Neural progenitor cell (in vitro differentiated cells): ENCODE measurements around the gene EFNA5.

Experiments used
- EZH2 ChIP-seq: fragments of 200-600 bp; sonication (generic); IDR thresholded peaks from 2 replicates; pipeline ENCODE4 v1.6.1; 2017; ENCODE audit warnings: antibody characterized with exemption, mild to moderate bottlenecking, moderate library complexity
- TF ChIP-seq, protein P1 (sequence below): fragments of 200-600 bp; sonication (generic); IDR thresholded peaks from 2 replicates; pipeline ENCODE4 v1.5.1; 2017; ENCODE audit warnings: antibody characterized with exemption, mild to moderate bottlenecking

DNA sequence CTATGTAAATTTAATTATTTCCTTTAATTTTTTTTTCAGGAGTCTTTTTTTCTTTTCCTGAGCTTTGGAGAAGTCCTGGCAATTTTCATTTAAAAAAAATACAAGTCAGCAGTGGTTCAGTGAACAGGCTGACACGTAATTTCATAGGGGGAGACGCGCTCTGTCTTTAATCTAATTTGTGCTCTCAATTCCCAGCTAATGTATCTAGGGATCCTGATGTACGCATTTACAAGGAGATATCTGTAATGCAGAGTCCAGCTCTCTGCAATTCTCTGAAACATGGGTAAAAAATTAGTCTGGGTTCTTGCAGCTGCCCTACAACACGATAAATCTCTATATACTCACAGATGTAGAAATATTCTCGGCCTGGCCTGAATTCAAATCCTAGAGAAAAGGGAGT lies 243.9 kb downstream of the EFNA5 start:
- TF ChIP-seq, protein P1, sequence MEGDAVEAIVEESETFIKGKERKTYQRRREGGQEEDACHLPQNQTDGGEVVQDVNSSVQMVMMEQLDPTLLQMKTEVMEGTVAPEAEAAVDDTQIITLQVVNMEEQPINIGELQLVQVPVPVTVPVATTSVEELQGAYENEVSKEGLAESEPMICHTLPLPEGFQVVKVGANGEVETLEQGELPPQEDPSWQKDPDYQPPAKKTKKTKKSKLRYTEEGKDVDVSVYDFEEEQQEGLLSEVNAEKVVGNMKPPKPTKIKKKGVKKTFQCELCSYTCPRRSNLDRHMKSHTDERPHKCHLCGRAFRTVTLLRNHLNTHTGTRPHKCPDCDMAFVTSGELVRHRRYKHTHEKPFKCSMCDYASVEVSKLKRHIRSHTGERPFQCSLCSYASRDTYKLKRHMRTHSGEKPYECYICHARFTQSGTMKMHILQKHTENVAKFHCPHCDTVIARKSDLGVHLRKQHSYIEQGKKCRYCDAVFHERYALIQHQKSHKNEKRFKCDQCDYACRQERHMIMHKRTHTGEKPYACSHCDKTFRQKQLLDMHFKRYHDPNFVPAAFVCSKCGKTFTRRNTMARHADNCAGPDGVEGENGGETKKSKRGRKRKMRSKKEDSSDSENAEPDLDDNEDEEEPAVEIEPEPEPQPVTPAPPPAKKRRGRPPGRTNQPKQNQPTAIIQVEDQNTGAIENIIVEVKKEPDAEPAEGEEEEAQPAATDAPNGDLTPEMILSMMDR, result no peak
- no peak for TF ChIP-seq EZH2
